ENCODE results near the gene KPNA4.
"Not testable (repeated sequence)": the region's sequence is repeated elsewhere in the genome, so short reads cannot be mapped to it uniquely, and the experiment has no call there.

KPNA4 gene

DNA sequence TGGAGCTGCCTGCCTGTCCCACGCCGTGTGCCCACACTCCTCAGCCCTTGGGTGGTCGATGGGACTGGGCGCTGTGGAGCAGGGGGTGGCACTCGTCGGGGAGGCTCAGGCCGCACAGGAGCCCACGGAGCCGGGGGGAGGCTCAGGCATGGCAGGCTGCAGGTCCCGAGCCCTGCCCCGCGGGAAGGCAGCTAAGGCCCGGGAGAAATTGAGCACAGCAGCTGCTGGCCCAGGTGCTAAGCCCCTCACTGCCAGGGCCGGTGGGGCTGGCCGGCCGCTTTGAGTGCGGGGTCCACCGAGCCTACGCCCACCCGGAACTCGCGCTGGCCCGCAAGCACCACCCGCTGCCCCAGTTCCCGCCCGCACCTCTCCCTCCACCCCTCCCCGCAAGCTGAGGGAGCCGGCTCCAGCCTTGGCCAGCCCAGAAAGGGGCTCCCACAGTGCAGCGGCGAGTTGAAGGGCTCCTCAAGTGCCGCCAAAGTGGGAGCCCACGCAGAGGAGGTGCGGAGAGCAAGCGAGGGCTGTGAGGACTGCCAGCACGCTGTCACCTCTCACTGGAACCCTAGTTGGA is 8.7 kb upstream of the KPNA4 start:
- not testable (repeated sequence) for DNase-seq (ENCODE audit: low spot score)

DNA sequence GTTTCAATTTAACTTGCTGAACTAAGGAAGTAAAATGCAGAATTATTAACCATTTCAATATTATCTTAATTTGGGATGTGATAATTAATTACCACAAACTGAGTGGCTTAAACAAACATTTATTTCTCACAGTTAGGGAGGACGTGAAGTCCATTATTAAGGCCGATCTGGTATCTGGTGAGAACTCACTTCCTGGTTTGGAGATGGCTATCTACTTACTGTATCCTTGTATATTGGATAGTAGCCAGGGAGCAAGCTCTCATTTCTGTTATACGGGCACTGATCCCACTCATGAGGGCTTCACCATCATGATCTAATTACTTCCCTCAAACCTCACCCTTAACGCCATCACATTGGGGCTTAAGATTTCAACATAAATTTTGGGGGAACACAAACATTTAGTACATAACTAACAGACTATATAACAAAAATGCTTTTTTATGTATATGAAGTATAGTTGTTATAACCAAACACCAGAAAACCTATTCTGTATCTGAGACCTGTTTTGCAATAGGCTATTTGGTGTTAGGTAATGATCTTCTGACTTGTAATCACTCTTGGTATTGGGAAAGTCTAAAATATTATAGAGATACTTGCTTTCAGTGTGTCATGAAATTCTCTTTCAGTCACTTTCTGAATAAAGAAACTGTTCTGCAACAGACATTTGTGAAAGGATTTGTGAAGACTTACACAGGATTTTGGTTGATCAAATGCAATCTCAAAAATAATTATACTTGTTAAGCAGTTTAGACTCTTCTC is 4.7 kb upstream of the KPNA4 start:
- DNase-seq (ENCODE audit: low spot score): no peak

DNA sequence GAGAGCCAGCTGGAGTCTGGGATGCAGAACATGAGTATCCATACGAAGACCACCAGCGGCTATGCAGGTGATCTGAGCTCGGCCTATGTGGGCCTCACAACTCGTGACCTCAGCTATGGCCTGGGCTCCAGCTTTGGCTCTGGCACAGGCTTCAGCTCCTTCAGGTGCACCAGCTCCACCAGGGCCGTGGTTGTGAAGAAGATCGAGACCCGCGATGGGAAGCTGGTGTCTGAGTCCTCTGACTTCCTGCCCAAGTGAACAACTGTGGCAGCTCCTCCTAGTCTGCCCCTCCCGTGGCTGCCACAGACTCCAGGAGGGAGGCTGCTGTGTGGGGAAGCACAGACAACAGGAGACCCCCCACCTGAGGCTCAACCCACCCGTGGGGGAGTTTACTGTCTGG is 3.6 kb upstream of the KPNA4 start:
- no peak for DNase-seq (ENCODE audit: low spot score)

DNA sequence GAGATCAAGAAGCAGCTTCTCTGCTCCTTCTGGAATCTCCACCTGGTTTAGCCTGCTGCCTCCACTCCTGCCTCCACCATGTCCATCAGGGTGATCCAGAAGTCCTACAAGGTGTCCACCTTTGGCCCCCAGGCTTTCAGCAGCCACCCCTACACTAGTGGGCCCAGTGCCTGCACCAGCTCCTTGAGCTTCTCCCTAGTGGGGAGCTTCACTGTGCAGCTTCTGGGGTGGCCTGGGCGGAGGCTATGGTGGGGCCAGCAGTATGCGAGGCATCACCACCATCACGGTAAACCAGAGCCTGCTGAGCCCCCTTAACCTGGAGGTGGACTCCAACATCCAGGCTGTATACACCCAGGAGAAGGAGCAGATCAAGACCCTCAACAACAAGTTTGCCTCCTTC is 2.4 kb upstream of the KPNA4 start:
- DNase-seq (ENCODE audit: low spot score): no peak

DNA sequence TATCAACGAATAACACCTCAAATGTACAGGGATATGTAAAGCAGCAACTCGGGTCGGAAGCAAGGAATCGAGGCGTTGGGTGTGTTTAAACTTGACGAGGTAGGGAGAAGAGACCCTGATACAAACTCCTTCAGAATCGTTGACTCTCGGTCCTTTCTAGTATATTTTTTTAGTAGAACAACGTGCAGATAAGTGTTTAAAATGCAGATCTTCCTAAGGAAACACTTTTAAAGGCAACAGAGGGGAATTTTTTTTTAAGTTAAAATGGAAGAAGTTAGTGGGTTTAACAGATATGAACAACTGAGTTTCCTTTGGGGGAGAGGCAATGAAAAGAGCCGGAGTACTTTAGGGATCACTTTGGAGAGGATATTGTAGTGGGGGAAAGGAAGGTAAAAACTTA is 1.1 kb upstream of the KPNA4 start:
- DNase-seq (ENCODE audit: low spot score): no peak

DNA sequence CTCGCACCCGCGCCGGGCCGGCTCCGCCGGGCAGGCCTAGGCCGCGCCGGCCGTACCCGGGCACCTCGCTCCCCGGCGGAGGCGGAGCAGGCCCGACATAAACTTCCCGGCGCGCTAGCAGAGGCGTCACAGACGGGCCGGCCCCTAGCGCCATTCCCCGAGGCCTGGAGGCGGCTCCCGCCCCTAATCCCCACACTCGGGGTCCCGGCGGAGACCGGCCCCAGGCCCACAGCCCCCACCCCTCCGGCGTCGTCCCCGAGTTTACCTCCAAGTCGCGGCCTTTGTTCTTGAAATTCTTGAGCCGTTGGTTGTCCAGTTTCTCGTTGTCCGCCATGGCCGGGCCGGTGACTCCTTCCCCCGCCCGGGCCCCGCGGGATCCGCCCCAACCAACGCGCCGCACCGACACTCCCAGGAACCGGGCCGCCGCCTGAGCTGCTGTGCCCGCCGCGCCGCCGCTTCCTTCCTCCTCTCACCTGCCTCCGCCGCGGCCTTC is 376 bp downstream of the KPNA4 start:
- peak; percentile 54 for DNase-seq (ENCODE audit: low spot score)

DNA sequence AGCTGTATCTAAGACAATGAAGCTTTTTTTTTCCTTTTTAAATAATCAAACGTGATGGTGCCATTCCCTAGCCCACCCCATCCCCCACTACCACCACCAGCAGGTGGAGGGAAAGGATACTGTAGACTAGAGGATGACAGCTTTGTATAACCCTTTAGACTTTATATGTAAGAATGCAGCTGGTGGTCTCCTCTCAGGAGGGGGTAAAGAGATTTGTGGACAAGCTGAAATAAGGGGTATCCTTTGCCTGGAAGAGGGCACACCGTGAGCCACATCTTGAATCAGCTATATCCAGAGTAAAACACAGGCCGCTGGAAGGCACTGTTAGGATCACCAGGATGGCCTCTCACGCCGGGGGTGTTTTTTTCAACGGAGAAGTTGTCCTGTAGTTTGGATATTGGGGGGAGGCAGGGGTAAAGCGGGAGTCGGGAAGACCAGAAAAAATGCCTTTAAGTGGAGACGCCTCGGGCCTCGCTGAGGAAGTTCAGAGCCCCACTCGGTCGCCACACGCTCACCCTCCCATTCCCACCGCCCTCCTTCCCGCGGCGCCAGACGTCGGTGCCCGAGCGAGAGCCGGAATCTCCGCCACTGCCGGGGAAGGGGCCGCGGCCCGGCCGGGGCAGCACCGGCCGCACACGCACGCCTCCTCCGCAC is 986 bp downstream of the KPNA4 start:
- DNase-seq (ENCODE audit: low spot score): no peak

DNA sequence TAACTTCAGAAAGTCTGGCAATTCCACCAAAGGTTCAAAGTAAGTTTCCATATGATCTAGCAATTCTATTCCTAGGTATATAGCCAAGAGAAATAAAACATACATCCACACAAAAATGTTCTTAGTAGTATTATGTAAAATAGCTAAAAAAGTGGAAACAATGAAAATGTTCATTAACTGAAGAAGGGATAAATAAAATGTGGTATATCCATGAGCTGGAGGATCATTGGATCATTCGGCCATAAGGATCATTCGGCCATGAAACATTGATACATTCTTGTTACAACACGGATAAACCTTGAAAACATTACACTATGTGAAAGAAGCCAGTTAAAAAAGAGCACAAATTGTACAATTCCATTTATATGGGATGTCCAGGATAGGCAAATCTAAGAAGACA is 2.4 kb downstream of the KPNA4 start:
- DNase-seq (ENCODE audit: low spot score): no peak

DNA sequence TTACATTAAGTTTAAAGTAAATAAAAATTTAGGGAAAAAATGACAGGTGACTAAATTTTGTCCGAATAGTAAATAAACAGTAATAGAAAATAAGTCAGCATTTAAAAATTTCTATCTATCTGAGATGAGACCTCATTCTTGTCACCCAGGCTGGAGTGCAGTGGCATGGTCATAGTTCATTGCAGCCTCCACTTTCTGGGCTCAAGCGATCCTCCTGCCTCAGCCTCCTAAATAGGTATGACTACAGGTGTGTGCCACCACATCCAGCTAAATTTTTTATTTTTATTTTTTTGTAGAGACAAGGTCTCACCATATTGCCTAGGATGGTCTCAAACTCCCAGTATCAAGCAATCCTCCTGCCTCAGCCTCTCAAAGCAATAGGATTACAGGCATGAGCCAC is 7.8 kb downstream of the KPNA4 start:
- no peak for DNase-seq (ENCODE audit: low spot score)

DNA sequence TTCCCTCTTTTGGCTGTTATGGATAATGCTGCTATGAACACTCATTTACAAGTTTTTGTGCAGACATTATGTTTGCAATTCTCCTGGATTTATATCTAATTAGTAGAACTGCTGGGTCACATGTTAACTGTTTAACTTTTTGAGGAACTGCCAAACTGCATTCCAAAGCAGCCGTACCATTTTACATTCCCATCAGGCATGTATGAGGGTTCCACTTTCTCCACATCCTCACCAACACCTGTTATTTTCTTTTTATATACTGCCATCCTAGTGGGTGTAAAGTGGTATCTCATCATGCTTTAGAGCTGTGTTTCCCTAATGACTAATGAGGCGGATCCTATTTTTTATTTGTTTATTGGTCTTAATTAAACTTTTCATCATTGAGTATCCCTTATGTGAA is 9.2 kb downstream of the KPNA4 start:
- DNase-seq (ENCODE audit: low spot score): no peak

DNA sequence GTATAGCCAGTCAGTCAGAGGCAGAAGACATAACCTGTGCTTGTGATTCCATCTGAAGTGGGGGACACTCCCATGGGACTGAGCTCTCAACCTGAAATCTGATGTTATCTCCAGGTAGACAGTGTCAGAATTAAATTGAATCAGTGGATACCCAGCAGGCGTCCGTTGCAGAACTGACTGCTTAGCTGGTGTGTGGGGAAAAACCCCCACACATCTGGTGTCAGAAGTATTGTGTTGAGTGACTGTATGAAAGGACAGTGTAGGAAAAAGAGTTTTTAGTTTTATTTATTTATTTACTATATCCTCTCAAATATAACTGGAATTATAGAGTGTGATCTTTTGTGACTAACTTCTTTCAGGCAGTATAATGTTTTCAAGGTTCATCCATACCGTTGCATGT is 10.4 kb downstream of the KPNA4 start:
- no peak for DNase-seq (ENCODE audit: low spot score)

DNA sequence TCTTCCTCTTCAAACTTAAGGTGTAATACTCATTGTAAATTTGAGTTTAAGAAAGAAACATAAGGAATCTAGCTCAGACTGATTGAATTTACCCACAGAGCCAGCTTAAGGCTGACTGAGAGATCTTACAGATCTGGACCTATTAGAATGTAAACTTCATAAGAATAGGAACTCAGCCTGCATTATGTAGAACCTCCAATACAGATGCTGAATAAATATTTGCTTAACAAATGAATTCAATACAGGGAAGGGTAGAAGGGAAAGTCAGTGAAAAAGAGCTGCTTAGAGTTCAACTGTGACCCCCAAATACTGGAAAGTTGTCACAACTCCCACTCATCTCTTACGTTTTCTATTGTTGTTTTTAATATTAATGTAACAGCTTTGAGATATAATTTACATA is 11.5 kb downstream of the KPNA4 start:
- DNase-seq (ENCODE audit: low spot score): no peak

DNA sequence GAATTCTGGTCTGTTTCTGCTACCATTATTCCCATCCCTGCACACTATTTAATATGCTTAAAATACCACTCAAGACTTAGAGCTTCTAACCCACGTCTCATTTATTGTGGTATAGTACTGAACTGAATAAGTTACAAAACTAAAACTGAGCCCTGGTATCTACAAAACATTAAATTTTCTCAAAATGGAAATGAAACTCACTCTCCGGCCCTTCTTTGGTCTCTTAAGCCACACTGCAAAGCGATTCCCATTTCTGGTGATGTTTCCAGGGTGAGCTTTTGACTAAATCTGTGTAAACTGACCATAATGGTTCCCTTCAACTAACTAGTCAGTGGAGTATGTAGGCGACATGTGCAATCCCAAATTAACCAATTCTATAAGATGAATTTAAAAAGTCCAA is 18.6 kb downstream of the KPNA4 start:
- DNase-seq (ENCODE audit: low spot score): no peak

DNA sequence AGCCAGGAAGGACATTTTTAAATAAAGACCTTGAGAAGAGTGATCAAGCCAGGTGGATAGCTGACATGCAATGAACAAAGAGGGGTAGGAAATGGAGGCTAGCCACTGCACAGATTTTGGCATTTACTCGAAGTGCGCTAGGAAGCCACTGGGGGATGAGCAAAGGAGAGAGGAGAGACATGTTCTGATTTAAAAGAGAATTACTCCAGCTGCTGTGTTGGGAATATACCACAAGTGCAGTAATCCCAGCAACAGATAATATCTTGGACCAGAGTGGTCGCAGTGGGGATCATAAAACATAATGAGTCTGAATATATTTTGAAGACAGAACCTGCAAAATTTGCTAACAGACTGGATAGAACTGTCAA is 19.9 kb downstream of the KPNA4 start:
- no peak for DNase-seq (ENCODE audit: low spot score)

DNA sequence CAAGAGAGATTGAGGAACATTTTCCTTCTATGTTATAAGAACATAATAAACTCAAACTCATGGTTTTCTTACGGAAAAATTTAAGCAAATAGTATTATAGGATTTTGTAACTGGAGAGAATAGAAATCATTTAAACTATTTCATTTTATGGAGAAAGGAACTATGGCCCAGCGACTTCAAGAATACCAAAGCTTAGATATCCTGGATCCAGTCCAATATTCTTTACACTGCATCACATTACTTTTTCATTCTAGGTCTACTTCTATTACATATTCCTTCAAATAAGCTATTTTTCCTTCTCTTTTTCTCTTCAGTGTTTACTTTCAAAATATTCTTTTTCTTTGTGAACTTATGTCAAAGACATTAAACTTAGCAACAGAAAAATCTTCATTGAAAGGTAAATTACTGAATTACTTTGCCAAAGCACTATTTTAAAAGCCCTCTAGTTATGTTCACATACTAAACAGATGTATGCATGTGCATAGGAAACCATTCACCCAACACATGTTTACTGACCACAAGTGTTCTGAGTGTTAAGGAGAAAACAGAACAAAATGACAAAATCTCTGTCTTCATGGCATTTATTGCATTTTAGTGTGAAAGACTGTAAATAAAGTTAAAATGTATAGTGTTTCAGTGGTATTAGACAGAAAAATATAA is 20.4 kb downstream of the KPNA4 start:
- DNase-seq (ENCODE audit: low spot score): no peak

DNA sequence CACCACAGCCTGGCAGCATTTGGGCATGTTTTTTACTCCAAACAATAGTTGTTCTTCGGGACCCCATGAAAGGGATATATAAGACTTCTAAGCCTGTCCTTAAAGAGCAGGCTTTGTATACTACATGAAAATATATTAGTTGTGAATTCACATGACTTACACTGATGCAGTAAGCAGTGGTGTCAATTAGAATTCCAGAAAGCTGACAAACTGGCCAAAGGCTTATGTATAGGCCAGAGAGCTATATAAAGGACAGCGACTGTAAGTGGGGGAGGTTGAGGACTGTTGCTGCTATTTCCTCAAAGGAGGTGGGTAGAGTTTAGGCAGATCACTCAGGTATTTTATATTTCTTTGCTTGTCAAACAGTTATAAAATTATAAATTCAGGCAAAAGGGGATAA is 24.8 kb downstream of the KPNA4 start:
- DNase-seq (ENCODE audit: low spot score): no peak

DNA sequence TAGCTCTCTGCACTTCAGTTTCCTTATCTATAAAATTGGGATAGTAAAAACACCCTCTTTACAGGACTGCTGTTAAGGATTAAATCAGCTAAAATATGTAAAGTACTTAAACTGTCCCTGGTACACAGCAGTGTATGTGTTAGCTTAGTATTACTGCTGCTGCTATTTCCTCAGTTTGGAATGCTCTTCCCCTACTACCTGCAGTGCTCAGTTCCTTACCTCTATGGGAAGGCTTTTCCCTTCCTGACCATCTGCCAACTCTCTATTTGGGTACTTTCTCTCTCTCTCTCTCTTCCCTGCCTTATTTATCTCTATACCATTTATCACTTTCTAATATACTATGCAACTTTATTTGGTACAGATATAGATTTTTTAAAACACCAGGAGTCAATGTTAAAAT is 26.5 kb downstream of the KPNA4 start:
- DNase-seq (ENCODE audit: low spot score): no peak

DNA sequence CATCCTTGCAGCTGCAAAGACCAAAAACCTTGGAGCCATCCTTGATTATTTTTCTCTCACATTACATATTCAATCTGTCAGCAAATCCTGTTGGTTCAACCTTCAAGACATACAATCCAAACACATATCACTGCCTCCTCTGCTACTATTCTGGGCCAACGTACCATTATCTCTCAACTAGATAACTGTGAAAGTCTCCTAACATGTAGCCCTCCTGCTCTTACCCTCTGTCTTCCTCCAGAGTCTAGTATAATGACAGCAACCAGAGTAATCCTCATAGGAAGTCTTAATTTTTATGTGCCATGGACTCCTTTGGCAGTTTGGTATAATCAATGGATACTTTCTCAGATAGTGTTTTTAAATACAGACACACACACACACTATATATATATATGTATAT is 27.6 kb downstream of the KPNA4 start:
- no peak for DNase-seq (ENCODE audit: low spot score)

DNA sequence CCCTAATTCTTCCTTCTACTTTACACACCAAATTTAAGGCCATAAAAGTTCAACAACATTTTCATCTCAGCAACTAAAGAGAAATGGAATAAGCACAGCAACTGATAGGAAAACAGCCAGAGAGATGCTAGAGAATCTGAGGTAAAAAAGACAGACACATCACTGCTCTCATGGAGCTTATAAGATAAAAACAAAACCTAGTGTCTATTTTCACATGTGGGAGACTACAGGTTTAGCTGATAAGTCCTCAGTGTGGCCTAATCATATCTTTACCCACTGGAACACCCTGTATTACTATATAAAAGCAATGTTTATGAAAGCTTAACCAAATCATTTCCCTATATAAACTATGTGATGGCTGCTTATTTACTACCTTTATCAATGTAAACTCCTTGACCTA is 33.0 kb downstream of the KPNA4 start:
- no peak for DNase-seq (ENCODE audit: low spot score)

DNA sequence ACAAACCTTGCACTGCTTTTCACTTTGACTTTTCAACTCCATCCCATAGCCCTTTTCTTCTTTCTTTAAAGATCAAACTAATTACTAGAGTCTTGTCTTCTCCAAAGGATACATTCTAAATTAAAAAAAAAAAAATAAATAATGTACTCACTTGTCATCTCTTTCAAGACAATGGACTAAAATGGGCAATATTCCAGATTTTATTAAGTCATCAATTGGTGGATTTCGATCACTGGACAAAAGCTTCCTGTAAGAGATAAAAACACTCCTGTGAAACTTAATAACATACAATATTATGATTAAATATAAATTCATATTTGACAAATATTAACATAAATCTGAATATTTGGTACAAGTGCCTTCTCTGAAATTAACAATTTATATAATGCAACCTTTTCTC is 34.1 kb downstream of the KPNA4 start:
- no peak for DNase-seq (ENCODE audit: low spot score)

DNA sequence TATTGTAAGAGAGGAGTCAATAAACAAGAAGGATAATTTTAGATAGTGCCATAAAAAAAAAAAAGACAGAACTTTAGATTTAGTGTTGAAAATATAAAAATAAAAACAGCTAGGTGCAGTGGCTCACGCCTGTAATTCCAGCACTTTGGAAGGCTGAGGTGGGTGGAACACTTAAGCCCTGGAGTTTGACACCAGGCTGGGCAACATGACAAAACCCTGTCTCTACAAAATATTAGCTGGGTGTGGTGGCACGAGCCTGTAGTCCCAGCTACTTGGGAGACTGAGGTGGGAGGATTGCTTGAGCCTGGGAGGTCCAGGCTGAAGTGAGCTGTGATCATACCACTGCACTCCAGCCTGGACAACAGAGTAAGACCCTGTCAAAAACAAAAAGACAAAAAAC is 49.0 kb downstream of the KPNA4 start:
- DNase-seq (ENCODE audit: low spot score): not testable (repeated sequence)

DNA sequence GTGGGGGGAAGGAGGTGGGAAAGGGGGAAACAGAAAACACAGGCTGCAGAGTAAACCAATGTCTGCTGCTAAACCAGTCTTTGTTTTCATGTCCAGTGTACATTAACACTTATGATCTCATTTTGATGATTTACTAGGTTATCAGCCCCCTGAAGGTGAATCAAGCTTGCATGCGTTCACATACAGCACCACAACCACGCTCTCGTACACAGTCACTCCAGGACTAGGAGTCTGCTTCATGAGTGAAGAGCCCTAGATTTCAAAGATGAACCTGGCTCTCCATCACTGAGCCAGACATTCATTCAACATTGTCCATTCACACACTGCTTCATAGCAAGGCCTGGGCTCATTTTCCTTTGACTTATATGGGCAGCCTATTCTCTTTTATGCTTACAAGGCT is 64.0 kb downstream of the KPNA4 start:
- no peak for DNase-seq (ENCODE audit: low spot score)

DNA sequence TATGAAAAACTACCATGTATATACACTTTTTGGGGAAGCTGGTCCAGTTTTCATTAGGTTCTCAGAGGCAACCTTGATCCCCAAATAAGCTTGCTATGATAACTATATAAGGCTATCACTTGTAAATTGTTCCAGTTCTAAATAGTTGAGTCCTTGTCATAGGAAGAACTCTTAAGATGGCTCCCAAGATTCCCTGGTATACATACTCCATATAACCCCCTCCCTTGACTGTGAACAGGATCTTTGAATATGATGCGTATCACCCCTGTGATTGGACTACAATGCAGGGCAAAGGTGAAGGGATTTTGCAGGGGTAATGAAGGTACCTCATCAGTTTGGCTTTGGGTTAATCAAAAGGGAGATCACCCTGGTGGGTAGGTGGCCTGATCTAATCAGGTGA is 67.2 kb downstream of the KPNA4 start:
- no peak for DNase-seq (ENCODE audit: low spot score)

Measured in LoVo (cell line).